ENCODE measurements around the gene THEMIS.
"Not testable (repeated sequence)": the region's sequence is repeated elsewhere in the genome, so short reads cannot be mapped to it uniquely, and the experiment has no call there.

The THEMIS gene

DNA sequence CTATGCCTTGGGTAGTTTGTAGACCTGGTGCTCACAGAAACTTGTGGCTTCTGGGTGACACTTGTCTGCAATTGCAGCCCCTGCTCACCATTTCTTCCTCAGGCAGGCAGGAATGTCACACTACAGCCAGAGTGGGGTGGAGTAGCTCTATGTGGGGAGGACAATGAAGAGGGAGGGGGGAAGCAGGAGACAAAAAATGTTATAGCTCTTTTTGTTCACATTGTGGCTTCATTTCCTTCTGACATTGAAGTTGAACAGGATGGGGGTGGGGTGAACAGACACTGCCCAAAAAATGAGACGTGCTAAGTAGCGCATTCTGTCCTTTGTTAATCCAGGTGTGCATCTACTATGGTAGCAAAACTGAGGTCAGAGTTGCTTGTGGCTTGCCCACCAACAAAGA, at the start of gene THEMIS:
Gene THEMIS, minus strand, starts transcription at position 124 of the 400 bp plus-strand sequence. CDS start 126 bp downstream, outside the sequence.
- no peak for DNase-seq

GRCh38 chr6:127949251-127949650, 48.4 kb upstream of the THEMIS start:
- no peak for DNase-seq

GRCh38 chr6:127946388-127946787, 45.5 kb upstream of the THEMIS start:
- DNase-seq, result no peak

GRCh38 chr6:127945434-127946097, 44.7 kb upstream of the THEMIS start:
- DNase-seq, result no peak

- no peak for DNase-seq
Observed at GRCh38 chr6:127941228-127941627, 40.4 kb upstream of the THEMIS start.

DNA sequence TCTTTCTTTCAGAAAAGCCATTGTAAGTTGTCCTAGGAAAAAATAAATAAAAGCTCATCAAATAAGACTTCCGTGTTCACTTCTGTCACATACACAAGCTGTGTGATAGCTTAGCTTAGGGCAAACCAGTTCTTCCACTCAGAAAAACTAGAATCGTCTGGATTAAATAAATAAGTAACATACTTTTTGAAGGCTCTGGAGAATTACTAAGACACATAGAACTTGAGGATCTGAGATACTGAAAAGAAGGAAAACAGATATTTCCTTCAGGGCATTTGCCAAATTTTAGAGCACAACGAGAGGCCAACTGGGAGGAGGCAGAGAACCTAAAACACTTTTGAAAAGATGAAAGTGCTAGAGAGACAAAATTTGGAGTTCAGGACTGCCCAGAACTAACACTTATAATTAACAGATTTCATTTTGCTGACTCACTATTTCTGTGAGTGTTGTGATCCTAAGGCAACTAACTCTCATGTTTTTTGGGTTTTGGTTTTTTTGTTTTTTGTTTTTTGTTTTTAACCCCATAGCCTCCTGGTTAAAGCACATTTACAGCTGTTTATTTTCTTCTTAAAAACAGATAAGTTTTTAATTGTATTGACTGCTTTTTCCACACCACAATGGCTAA, 38.7 kb upstream of the THEMIS start:
- DNase-seq, result no peak

DNA sequence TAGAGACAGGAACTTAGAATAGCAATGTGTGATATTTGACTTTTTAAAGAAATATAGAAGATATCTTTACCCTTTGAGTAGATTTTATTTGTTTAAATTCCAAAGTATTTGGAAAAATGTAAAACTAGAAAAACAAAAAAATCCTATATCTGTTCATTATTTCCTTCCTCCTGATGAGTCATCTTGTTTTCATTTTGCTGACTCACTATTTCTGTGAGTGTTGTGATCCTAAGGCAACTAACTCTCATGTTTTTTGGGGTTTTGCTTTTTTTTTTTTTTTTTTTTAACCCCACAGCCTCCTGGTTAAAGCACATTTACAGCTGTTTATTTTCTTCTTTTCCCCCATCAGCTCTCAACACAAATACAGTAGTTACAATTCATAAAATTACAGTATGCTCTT, 37.8 kb upstream of the THEMIS start:
- DNase-seq, result no peak

GRCh38 chr6:127937747-127938146, 36.9 kb upstream of the THEMIS start:
- DNase-seq, result no peak

GRCh38 chr6:127937102-127937501, 36.2 kb upstream of the THEMIS start:
- DNase-seq, result no peak

GRCh38 chr6:127934956-127935355, 34.1 kb upstream of the THEMIS start:
- DNase-seq, result no peak

DNA sequence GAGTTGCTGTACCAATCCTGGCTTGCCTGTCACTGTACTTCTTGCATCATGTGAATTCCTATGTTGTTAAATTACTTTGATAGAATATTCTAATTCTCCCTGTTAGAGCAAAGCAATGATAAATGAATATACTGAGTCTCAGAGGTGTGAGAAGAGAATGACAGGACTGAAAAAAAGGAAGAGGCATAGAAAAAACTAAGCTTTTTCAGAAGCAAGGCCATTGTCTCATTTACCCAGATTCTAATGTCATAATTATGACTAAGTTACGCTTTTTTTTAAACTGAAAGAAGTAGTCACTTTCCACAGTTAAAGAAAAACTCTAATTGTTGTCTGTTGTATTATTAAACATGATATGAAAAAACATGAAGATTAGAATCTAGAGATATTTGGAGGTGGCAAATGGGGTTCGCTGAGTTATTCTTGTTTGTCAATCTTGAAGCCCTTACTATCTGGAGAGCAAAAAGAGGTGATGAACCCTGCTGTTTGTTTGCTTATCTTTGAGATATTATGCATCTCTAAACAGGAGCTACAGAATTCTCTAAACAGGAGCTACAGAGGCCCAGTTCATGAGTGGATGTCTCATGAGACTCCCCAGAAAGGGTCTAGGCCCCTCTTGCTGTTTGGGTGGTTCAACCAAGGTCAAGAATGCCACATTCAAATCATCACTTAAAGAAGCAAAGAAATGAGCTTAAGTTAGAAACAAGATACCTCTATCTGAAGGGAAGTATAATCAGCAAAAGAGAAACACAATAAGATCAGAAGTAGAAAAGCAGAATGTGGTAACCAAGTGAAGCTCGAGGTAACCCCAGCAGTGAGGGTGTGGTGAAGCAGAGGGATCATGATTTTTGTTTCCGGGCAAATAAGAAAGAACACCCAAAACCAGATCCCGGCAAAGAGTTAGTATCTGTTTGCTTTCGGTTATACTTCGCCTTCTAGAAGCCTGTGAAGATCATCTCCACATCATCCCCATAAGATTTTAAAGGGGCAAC, 33.3 kb upstream of the THEMIS start:
- no peak for DNase-seq

GRCh38 chr6:127933137-127933536, 32.3 kb upstream of the THEMIS start:
- DNase-seq, result no peak

DNA sequence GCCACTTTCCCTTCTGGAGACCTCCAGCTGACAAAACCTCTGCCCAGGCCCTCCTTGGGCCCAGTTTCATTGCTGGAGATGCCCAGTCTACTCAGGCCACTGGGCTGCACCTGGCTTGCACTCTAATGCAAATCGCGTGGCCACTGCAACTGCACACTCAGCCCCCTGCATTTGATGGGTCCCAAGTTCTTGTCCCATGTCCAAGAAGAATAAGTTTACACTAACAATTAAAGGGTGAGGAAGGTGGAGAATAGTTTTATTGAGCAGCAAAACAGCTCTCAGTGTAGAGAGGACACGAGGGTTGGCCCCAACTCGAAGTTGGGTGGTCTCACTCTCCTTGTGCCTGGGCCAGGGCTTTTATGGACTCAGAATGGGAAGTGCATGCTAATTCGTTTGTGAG, 31.9 kb upstream of the THEMIS start:
- no peak for DNase-seq

GRCh38 chr6:127926441-127926840, 25.6 kb upstream of the THEMIS start:
- not testable (repeated sequence) for DNase-seq

GRCh38 chr6:127924440-127924839, 23.6 kb upstream of the THEMIS start:
- DNase-seq, result no peak

DNA sequence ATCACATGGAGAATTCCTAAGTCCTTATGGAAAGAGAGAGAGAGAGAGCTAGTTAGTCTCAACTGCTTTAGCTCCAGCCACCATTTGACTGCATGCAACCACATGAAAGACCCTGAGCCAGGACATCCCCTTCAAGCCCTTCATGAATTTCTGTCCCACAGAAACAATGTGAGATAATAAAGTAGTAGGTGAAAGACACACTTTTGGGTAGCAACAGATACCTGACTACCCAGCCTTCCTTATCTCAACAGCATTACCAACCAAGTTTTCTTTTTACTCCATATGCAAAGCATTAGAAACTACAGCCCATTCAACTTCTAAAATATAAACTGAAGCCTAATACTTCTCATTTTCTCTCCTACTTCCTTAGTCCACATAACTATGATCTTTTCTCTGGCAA, 23.2 kb upstream of the THEMIS start:
- DNase-seq, result no peak

DNA sequence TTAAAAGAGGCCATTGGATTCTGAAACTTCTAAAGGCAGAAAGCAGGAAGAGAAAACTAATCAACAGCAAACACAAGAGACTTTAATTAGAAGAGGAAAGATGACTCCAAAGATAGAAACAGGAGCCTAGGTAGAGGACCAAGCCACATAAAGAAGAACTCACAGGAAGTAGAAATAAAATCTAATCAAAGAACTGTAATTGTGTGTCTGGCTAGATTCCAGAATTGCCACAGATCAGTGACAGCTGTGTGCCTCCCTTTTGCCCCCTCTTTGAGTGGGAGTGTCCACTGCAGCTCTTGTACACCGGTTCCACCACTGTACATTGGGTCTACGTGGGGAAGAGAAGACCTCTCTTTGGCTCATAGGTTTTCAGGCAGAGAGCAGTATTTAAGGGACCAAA, 22.3 kb upstream of the THEMIS start:
- no peak for DNase-seq

GRCh38 chr6:127921982-127922381, 21.1 kb upstream of the THEMIS start:
- DNase-seq, result no peak

DNA sequence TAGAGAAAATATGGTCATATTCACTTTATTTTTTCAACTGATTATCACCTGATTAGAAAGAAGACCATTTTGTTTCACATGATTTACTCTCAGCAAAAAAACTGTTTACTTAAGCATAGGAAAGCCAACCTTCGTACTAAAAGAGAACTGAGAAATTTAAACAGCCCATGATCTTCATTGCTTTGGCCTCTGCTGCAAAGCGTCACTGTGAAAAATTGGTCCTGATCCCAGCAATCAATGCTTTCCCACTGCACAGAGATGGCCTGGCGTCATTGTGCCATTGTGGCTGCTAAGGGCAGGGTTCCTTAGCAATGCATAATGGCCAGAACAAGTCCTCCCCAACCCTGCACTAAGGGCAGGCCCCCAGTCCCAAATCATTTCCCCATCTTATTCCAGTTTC, 19.9 kb upstream of the THEMIS start:
- no peak for DNase-seq

- DNase-seq, result no peak
Observed at GRCh38 chr6:127918506-127919427, 17.9 kb upstream of the THEMIS start.

GRCh38 chr6:127917766-127918165, 16.9 kb upstream of the THEMIS start:
- DNase-seq, result no peak

DNA sequence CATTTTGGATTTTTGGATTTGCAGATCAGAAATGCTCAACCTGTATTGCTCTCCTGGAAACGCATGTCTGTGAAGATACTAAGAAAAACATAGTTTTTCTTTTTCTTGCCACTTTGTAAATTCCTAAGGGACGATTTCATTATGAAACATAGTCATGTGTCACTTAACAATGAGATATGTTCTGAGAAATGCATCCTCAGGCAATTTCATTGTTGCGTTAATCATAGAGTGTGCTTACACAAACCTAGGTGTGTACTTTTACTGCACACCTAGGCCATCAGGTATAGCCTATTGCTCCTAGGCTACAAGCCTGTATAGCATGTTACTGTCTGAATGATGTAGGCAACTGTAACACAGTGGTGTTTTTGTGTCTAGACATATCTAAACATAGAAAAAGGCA, 13.4 kb upstream of the THEMIS start:
- no peak for DNase-seq

- DNase-seq, result no peak
Observed at GRCh38 chr6:127912914-127913313, 12.1 kb upstream of the THEMIS start.
